GF-D8 (cell line): Measurements from ENCODE around the gene AUP1.

ENCODE experiments used
- DNase-seq: peaks from one replicate; lab custom pipeline; 2025; lab: John Stamatoyannopoulos, UW

The AUP1 gene

DNA sequence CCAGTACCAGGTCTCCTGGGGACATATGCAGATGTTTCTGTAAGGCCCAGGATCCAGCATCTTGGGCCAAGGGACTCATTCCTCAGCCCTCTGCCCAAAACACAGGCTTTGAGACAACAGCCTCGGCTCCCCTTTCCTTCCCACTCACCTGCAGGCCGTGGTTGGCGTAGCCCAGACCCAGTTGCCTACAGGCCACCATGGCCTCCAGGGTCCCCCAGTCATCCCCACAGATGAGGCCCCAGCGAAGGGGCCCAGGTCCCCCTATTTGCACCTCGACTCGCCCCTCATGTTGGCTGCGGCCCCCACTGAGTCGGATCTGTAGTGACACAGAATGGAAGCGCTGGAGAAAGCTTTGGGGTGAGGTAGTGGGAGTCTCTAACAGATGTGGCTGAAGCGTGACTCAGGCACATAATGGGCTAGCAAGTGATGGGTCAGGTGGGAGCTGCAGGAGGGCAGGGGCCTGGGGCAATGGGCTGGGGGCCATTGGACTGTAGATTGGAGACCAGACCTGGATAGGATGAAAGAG is 6.0 kb upstream of the AUP1 start:
- DNase-seq: no peak

DNA sequence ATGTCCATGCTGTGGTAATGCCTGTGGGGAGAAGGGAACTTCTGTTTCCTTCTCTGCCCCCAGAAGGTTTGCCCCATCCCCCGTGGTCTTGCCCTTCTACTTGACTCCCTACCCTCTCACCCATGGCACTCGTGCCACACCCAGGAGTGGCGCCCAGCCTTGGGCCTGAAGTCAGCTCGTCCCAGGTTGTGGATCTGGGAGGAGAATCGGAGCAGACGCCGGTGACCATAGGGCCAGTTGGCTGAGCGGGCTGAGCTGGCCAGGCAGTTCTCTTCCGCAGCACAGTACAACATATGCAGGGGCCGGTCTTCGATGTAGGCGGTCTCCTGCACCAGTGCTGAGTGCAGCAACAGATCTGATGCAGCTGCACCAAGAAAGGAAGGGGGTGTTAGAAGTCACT is 4.9 kb upstream of the AUP1 start:
- no peak for DNase-seq

DNA sequence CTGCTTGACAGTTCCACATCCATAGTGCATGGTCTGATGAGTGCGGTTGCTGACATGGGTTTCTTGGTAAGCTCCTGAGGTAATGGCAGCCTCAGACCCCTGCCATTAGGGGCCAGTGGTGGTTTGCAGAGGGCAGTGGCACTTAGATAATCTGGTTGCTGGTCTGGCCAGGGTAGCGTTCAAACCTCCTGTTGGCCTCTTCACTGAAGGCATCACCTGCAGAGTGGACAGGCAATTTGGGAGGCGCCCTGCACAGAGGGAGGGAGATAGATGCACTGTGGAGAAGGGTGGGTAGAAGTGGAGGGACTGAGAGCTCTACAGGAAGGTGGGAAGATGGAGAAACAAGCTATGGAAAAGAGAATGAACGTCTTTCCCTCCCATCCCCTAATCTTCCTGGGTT is 4.0 kb upstream of the AUP1 start:
- DNase-seq: no peak

DNA sequence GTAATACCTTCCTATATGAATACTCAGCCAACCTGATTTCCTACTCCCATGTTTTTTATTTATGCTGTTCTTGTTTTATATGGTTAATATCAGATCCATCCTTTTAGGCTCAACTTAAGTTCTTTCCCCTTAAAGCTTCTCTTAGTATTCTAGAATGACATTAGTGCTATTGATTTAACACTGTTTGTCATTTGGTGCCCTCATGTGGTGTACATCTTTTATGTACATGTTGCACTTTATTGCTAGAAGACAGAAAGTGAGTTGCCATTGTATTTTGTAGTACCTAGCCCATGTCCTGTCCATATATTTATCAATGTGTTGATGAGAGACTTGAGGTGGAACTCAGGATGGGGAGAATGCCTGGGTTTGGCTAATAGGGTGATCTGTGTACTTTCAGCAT is 2.7 kb upstream of the AUP1 start:
- peak; percentile 9 for DNase-seq

DNA sequence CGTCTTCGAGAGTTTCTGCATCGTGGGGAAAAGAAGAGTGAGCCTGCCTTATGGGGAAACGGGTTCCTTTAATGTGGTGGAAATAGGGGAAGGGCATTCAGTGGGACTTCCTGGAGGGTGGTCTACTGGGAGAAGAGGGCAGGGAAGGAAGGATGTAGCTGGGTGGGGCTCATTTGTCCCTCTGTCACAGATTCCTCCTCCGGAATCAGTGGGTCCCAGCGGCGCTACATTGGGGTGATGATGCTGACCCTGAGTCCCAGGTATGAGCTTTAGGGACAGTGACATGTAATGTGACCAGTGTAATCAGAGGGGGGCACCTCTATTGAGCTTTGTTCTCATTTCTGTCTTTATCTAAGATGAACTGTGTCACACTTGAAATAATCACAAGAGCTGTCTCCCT is 2.2 kb upstream of the AUP1 start:
- no peak for DNase-seq

DNA sequence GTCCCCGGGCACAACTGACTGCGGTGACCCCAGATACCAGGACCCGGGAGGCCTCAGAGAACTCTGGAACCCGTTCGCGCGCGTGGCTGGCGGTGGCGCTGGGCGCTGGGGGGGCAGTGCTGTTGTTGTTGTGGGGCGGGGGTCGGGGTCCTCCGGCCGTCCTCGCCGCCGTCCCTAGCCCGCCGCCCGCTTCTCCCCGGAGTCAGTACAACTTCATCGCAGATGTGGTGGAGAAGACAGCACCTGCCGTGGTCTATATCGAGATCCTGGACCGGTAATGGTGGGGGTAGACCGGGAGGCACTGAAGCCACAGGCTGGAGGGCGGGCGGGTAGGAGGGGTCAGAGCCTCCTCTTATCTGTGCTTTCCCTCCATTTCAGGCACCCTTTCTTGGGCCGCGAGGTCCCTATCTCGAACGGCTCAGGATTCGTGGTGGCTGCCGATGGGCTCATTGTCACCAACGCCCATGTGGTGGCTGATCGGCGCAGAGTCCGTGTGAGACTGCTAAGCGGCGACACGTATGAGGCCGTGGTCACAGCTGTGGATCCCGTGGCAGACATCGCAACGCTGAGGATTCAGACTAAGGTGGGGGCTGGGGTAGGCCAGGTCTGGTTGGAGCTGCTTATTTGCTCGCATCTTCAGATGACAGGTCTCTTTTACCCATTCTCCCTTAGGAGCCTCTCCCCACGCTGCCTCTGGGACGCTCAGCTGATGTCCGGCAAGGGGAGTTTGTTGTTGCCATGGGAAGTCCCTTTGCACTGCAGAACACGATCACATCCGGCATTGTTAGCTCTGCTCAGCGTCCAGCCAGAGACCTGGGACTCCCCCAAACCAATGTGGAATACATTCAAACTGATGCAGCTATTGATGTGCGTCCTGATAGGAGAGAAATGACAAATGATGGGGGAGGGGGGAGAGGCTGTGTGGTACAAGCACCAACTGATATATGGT is 1.0 kb upstream of the AUP1 start:
- DNase-seq: no peak

DNA sequence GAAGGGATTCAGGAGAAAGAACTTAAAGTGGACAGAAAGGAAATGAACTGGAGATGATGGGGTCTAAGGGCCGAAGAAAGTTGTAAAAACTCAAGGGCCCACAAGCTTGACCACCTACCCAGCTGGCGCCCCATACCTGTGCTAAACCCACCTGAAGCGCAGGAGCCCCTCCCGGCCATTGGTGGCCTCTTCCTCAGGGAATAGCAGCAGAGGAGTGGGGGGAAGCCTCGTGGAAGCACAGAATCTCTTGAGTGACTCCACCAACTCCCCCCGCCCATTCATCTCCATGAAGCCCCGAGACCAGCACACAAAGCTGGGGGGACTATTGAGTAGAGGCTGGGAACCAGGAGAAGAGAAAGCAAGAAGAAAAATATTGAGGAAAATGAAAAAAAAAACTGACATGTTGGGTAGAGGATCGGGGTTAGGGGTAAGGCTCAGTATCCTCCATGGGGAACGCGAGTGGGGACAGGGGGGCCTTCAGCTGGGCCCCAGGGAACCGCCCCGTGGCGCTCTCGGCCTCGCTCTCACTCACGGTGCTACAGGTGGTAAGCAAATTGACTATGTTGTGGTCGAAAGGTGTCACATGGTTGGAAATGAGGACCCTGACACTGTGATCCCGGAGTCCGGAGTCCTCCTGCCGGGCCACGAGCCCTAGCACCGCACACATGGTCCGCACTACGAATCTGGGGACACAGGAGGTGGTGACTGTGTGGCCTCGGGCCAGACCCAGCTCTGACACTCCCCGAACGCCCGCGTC is 728 bp downstream of the AUP1 start:
- DNase-seq: no peak

DNA sequence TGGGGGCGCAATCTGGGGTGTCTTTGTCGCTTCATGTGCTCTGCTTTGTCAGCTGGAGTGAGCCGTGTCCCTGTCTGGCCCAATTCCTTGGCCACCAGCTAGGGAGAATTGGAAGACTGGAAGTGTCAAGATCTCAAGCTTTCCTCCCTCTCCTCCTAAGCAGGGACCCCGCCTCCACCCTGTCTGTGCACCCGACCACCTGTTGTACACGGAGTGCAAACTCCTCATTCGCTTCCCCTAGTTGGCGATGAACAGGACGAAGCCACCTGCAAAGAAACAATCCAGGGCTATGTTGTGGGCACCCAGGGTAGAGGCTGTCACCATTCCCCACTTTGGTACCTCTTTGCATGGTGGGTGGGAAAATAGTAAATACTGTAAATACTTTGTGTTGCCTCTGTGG is 1.8 kb downstream of the AUP1 start:
- no peak for DNase-seq

DNA sequence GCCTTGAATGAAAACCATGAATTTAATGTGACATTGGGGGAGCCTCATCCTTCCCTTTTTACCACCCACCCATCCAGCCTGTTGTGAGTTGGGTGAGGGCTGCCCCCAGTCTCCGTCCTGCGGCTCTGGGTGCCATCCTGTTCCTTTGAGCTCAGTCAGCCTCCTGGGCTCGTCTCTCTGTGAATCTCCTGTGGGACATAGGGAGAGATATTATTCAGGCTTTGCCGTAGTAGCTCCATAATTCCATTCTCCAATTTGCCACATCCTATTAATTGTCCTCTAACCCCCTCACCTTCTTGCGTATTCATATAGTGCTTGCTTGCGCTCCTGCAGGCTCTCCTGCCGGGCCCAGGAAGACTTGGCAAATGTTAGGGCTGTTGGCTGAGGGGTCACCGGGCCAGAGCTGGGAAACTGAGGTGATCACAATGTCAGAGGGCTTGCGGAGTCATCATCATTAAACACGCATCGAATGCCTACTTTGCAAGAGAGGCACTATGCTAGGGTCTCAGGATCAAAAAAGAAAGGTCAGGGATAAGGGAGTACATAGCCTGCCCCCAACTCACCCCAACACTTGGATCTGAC is 2.8 kb downstream of the AUP1 start:
- no peak for DNase-seq

DNA sequence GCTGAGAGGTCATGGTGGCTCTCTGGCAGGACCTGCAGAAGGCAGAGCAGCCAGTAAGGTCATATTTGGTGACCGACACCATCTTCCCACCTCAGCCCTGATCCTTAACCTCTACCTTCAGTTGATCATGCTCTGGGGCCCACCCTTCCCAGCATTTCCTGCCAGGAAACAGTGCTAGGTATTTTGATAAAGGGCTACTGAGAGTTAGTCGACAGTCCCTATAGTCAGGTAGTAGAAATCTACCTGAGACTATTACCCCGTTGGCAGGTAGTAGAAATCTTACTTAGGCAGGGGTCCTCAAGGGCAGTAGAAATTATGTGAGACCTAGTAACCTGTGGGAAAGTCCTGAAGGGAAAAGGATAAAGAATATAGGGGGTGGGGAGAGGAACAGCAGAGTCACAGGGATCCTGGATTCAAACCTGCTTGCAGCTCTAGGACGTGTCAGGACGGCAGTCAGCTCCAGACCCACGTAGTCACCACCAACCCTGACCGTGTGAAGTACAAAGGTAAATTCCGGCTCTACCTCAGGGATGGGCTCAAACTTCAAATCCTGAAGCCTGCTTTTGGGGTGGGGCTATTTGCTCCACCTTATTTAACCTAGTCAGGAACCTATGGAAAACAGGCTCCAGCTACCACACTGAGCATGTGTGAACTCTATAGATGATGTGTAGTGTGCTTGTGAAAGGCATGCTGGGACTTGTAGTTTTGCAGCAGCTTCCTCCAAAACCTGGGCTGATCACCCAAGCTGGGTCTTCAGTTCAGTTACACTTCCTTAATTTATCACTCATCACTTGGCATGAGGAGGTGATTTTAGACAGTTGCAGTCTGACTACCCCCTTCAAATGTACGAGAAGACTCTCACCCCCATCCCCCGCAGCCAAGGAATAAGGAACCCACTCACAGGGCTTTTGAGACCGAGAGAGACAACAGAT is 3.5 kb downstream of the AUP1 start, which contains the start of gene DQX1:
Gene DQX1, minus strand, starts transcription at position 515 of the 932 bp plus-strand sequence. Its CDS starts 502 bp downstream, at position 13.
- no peak for DNase-seq

DNA sequence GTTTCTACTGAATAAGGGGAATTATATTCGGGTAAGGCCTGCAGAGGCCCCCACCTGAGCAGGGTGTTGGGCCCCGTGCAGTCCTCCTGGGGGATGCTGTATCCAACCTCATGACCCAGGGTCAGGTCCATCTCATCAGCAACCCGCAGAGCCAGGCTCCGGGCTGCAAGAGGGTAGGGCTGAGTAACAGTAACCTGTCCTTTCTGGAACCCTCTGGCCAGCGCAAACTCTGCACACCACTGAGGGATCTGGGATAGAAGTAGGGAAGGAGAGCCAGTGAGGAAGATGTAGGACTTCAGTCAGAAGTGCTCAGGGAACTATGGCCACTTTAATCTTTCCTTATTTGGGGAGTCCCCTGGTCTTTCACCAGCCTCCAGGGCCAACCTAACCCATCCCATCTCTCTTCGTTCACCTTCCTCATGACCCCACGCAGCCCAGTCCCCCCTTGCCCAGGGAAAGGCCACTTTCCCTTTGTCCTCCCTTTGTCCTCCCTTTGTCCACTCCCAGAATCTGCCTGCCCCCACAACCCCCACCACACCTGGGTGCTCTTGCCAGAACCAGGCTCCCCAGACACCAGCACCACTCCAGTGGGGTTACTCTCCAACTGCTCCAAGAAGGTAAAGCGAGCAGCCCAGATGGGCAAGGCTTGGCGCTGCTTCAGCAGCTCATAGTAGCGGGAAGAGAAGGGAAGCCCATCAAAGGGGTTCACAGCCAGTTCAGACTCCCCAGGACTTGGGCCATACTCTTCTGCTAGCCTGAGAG is 4.4 kb downstream of the AUP1 start:
- DNase-seq: no peak

DNA sequence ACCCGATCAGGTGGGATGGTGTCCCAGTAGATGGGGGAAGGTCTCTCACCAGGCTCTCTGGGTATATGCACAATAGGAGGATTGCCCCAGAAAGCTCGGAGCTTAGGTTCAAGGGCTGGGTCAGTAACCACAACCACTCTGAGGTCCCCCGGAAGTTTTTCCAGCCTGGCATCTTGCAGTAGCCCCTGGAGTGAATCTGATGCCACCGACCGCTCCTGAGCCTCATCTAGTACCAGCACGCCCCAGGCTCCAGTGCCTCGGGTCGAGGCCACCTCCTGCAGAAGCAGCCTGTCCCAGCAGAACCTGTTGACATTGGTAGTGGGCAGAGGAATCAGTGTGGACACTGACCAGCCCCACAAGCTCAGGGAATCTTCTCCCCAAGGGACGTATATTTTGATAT is 5.5 kb downstream of the AUP1 start:
- DNase-seq: no peak

DNA sequence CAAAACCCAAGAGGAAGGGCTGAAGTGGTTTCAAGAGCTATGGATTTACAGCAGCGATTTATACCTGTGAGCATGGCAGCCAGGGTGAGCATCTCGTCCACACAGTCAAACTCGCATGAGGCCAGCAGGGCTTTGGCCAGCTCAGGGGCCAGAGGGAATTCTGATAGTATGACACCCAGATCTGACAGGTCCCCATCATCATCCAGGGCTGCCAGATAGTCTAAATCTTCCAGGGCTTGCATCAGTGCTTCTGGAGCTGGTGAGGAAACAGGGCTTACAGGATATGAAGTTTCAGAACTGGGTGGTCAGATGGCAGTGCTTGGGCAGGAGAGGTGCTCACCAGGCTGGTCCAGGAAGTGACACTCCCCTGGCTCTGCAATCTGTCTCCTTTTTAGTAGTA is 7.0 kb downstream of the AUP1 start:
- DNase-seq: no peak

DNA sequence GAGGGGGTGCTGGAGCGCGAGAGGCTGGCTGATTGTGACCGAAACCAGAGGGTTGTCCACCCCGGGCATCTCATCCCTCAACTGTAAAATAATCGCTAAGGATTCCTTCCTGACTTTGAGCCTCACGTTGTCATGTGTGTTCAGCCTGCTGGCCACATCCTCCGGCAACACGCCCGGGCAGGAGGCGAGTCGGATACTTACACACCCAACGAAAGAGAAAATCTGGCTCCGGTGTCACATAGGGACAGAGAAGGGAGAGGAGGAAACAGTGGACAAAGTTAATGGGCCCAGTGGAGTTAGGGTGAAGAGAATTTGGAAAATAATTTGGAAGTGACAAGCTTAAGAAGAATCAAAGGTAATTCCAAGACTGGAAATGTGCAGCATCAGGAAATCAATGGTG is 12.9 kb downstream of the AUP1 start:
- no peak for DNase-seq

DNA sequence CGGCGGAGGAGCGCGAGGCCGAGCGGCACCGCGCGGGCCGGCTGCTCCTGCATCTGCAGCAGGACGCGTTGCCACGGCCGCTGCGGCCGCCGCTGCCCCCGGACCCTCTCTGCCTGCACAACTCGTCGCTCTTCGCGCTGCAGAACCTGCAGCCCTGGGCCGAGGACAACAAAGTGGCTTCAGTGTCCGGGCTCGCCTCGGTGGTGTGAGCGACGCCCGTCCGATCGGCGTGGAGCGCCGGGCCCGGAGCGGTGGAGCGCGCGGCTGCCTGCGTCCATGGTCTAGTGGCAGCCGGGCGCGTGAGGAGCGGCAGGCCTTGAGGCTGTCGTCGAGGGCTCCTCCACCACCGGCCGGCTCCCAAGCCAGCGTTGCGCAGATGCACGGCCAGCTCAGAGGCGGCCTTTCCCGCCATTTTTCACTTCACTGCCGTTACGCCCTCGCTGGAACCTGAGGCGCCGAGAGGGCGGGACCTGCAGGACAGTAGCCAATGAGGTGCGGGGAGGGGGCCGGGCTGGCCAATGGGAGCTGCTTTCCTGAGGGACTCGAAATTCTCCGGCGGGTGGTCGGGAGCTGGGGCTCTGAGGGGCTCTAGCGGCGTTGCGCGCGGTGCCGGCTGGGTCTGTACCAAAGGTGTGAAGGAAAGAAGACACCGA is 13.4 kb downstream of the AUP1 start:
- DNase-seq: no peak

DNA sequence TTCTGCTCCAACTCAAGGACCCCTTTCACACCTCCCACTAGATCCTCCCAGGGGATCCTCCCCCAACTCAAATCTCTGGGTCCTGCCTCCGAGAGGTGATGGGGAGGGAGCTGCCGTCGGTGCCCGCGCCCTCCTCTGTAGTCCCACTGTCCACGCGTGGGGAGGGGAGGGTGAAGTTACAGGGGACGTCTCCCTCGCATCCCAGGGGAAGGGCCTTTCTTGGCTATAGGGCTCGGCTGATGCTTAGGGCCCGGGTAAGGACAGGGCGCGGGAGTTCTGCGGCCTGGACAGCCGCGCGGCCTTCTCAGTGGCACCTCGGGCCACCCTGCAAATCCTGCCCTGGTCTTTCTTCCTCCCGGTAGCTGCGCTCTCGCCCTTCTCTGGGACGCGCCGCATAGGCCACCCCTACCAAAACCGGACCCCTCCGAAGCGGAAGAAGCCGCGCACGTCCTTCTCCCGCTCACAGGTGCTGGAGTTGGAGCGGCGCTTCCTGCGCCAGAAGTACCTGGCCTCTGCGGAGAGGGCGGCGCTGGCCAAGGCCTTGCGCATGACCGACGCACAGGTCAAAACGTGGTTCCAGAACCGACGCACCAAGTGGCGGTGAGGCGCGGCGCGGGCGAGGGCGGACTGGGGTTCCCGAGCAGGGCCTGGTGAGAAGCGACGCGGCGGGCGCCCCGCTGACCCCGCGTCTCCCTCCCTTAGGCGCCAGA is 14.1 kb downstream of the AUP1 start:
- DNase-seq: no peak

DNA sequence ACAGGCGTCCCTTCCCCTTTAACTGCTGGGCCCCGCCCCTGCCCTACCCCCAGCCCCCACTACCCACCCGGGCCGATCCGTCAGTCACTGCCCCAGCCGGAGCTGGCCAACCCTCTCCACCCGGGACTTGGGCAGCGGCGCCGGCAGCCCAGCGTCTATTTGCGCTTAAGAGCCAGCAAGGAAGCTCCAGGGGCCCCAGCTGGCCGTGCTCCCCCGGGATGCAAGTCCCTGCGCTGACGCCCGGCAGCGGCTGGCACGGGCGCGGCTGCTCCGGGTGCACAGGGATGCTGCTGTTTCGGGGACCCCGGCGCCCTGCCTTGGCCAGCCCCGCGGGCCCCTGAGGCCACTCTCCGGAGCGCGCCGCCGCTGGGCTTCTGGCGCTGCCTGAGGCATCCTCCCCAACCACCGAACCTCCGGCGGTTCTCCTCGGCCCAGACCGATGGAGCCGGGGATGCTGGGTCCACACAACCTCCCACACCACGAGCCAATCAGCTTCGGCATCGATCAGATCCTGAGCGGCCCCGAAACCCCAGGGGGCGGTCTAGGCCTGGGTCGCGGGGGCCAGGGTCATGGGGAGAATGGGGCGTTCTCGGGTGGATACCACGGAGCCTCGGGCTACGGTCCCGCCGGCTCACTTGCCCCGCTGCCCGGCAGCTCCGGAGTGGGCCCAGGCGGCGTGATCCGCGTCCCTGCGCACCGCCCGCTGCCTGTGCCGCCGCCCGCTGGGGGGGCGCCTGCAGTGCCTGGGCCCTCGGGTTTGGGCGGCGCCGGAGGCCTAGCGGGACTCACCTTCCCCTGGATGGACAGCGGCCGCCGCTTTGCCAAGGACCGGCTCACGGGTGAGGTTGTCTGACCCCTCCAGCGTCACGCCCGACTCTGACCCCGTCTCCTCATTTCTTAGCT is 14.9 kb downstream of the AUP1 start, which contains the start of gene TLX2:
Gene TLX2, plus strand, starts transcription at position 83 of the 903 bp plus-strand sequence. Its CDS starts 357 bp downstream, at position 440.
- DNase-seq: no peak
